Activated CD4-positive, CD25-positive, alpha-beta regulatory T cell (primary cell): ENCODE measurements around the gene USP48.
A peak's percentile ranks its signal among the peaks of the same experiment; 100 is the strongest.
"Not testable (repeated sequence)": the region's sequence is repeated elsewhere in the genome, so short reads cannot be mapped to it uniquely, and the experiment has no call there.

Experiments
- DNase-seq, 4 experiments: peaks; one replicate each; lab custom pipeline; 2025; lab: John Stamatoyannopoulos, UW

USP48 gene

GRCh38 chr1:21774835-21775549 is 8.0 kb downstream of the USP48 start:
- DNase-seq, result no peak

- DNase-seq, result peak in 1 of 4 experiments; percentile 5
These were observed 9.4 kb downstream of the USP48 start for GRCh38 chr1:21773585-21773984.

- not testable (repeated sequence) for DNase-seq
These were observed 11.3 kb downstream of the USP48 start for GRCh38 chr1:21771672-21772071.

GRCh38 chr1:21770602-21771001 is 12.3 kb downstream of the USP48 start:
- DNase-seq, result not testable (repeated sequence)

- no peak for DNase-seq
These were observed 12.7 kb downstream of the USP48 start for GRCh38 chr1:21770201-21770600.

GRCh38 chr1:21767106-21767505 is 15.8 kb downstream of the USP48 start:
- not testable (repeated sequence) for DNase-seq

GRCh38 chr1:21766210-21766609 is 16.7 kb downstream of the USP48 start:
- DNase-seq, result no peak

GRCh38 chr1:21764615-21765423 is 18.1 kb downstream of the USP48 start:
- no peak for DNase-seq

GRCh38 chr1:21763694-21764419 is 19.1 kb downstream of the USP48 start:
- DNase-seq, result no peak

- DNase-seq, result no peak
These were observed 19.7 kb downstream of the USP48 start for GRCh38 chr1:21763236-21763635.

- DNase-seq, result no peak
These were observed 20.9 kb downstream of the USP48 start for GRCh38 chr1:21762022-21762404.

GRCh38 chr1:21761052-21761451 is 21.9 kb downstream of the USP48 start:
- no peak for DNase-seq

GRCh38 chr1:21759818-21760217 is 23.1 kb downstream of the USP48 start:
- no peak for DNase-seq

GRCh38 chr1:21759182-21759581 is 23.8 kb downstream of the USP48 start:
- DNase-seq, result no peak

- no peak for DNase-seq
These were observed 24.3 kb downstream of the USP48 start for GRCh38 chr1:21758614-21759013.

GRCh38 chr1:21756393-21757089 is 26.4 kb downstream of the USP48 start:
- no peak for DNase-seq

GRCh38 chr1:21755067-21755466 is 27.9 kb downstream of the USP48 start:
- no peak for DNase-seq

- DNase-seq, result no peak
These were observed 28.4 kb downstream of the USP48 start for GRCh38 chr1:21754583-21754982.

- DNase-seq, result no peak
These were observed 30.8 kb downstream of the USP48 start for GRCh38 chr1:21752186-21752585.

- no peak for DNase-seq
These were observed 31.7 kb downstream of the USP48 start for GRCh38 chr1:21751281-21751680.

GRCh38 chr1:21750841-21751240 is 32.1 kb downstream of the USP48 start:
- DNase-seq, result no peak

- no peak for DNase-seq
These were observed 33.0 kb downstream of the USP48 start for GRCh38 chr1:21749859-21750468.
